GM18505 (cell line): Measurements from ENCODE around the gene PRR5L.
"Not testable (repeated sequence)": the region's sequence is repeated elsewhere in the genome, so short reads cannot be mapped to it uniquely, and the experiment has no call there.

Experiments
- ATAC-seq: cut with Tn5 transposase; IDR thresholded peaks from one replicate; pipeline ENCODE4 v1.9.1; 2021; ENCODE audit not compliant: unreplicated experiment
- POLR2A ChIP-seq: IDR thresholded peaks from 4 replicates; pipeline ENCODE4 v1.6.1; 2011; ENCODE audit warnings: borderline replicate concordance; ENCODE audit not compliant: insufficient read depth, insufficient read length; ENCODE audit errors: extremely low read depth

The PRR5L gene

DNA sequence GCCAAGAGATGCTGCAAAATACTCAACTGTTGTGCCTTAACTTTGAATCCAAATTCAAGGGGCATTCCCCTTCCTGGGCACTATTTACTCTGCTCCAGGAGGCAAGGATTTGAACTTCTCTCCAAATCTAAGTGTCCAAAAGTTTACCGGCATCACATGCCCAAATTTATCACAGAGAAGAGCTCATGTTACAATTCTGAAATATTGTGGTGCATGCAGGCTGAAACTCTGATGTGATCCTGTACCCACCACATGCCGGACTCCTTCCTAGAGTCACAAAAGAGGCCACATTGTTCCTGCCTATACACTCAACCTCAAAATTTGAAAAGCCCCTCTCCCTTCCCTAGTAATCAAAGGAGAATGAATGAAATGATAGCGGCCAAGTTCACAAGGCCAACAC, 212.7 kb downstream of the PRR5L start:
- no peak for TF ChIP-seq POLR2A
- ATAC-seq: no peak

DNA sequence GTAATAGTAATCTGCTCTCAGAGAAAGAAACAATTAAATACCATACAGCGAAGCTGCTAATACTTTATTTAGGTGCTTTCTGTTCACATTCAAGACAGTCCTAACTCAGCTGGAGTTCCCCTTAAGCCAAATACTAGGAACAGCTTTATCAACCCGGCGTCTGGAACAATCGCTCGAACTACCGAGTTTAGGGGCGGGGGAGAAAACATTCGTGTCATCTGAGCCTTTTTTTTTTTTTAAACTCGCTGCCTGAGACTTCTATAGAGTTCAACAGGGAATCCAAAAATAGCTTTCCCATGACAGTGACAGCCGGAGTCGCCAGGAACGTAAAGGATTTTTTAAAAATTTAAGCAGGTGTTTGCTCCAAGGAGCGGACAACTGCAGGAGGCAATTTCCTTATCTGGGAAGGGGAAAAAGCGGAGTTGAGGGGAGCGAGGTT, 213.1 kb downstream of the PRR5L start:
- TF ChIP-seq POLR2A: no peak
- ATAC-seq: peak; percentile 20

DNA sequence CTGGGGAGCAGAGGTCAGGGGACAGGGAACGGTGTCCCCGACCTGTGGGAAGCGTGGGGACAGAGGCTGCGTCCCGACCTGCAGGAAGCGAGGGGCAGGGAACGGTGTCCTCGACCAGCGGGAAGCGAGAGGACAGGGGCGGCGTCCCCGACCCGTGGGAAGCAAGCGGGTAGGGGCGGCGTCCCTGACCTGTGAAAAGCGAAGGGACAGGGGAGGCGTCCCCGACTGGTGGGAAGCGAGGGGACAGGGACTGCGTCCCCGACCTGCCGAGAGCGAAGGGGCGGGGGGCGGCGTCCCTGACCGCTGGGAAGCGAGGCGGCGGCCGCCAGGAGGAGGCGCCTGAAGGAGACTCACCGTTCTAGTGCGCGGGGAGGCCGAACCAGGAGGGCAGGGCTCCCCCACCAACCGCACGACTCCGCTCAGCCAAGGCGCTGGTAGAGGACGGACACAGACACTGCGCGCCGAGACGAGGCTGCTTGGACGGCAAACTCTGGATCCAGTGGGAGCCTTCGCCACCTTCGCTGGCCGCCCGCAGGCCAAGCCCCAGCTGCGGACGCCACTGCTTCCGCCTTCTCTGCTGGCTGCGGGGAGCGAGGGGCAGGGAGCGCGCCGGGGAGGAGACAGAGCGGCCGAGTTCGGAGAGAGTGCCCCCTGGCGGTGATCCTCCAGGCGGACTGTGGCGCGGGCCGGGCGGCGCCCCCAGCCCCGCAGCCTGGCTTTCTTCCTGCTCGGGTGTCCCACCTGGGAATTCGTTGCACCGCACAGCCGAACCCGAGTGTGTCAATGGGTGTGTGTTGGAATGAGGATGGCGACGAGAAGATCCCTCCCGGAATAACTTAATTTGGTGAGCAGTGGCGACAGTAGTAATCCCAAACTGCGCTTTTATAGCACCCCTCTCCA, 213.9 kb downstream of the PRR5L start, which contains the start of gene TRAF6:
TRAF6 (minus strand) TSS at position 579 of the 900 bp plus-strand sequence. CDS start 8,757 bp downstream, outside the sequence.
- ATAC-seq: peak; percentile 97
- TF ChIP-seq POLR2A: peak; percentile 95

DNA sequence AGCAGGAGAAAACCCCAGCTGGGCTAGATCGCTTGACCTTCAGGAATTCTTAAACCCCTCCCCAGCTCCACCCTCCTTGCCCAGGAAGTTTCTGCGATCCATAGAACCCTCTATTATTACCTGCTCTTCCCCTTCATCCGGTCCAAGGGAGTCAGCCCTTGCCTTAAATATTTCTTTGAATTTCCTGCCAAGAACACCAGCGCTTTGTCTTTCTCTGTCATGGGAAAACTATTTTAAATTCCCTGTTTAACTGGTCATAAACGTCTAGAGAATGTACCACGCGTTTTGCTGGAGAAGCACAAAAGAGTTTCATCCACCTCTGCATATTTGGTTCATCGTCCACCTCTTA, 214.5 kb downstream of the PRR5L start:
- TF ChIP-seq POLR2A: no peak
- no peak for ATAC-seq

DNA sequence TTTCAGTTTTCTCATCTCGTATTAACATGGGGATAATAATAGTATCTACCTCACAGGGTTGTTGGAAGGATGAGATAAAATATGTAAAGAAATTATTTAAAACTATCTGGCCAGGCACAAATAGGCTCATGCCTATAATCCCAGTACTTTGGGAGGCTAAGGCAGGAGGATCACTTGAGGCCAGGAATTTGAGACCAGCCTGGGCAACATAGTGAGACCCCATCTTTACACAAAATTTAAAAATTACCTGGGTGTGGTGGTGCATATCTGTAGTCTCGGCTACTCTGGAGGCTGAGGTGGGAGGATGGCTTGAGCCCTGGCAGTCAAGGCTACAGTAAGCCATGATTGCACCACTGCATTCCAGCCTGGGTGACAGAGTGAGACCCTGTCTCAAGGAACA, 215.0 kb downstream of the PRR5L start:
- not testable (repeated sequence) for ATAC-seq

DNA sequence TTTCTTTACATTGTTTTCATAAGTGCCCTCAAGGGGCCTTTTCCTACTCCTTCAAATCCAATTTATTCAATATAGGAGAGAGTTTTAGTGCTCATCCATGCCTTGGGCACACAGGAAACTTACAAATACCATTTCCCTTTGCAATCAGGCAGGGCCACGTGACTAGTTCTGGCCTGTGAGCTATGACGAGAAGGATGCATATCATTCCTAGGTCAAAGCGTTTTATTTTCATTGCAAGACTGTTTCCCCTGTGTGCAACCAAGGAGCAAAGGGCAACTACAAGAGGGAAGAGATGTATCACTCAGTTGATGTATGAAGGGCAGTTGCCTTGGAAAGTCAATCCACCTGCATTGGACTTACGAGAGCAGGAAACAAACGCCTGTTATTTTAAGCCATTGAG, 215.9 kb downstream of the PRR5L start:
- no peak for TF ChIP-seq POLR2A
- no peak for ATAC-seq

DNA sequence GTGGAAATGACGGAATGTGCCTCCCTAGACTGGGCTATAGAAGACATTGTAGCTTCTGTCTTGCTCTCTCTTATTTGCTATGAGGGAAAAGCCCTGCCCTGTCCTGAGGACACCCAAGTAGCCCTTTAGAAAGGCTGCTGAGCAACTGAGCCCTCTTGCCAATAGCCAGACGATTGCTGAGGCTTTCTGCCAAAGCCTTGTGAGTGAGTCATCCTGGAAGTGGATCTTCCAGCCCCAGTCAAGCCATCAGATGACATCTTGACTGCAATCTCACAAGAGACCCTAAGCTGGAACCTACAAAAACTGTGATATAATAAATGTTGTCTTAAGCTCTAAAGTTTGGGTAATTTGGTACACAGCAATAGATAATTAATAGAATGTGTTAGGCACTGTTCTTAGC, 217.9 kb downstream of the PRR5L start:
- TF ChIP-seq POLR2A: no peak
- ATAC-seq: no peak
